Measurements from ENCODE around the gene PRR5L.
A peak's percentile ranks its signal among the peaks of the same experiment; 100 is the strongest.
"Not testable (repeated sequence)": the region's sequence is repeated elsewhere in the genome, so short reads cannot be mapped to it uniquely, and the experiment has no call there.

Gene PRR5L

DNA sequence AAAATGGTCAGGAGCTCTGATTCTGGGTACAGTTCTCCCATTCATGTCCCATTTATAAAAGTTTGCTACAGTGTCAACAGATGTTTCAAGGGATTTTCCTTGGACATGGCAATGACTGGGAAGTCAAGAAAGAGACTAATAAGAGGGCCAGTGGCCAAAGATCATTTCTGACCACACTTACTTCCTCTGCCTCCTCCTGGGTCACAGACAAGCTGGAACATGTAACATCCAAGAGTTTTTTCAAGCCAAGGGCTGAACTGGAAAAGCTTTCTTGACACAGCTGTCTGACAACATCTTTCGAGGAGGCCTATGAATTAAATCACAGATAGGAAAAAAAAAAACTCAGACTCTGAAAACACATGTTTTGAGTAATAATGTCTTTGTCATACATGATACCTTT lies 15.6 kb upstream of the PRR5L start:
- DNase-seq (ENCODE audit: low spot score) (no peak), FAIRE-seq (no peak)

GRCh38 chr11:36281850-36282249 lies 14.2 kb upstream of the PRR5L start:
- DNase-seq (ENCODE audit: low spot score) (no peak), FAIRE-seq (no peak)

GRCh38 chr11:36282926-36283325 lies 13.2 kb upstream of the PRR5L start:
- FAIRE-seq (no peak), DNase-seq (ENCODE audit: low spot score) (no peak)

DNA sequence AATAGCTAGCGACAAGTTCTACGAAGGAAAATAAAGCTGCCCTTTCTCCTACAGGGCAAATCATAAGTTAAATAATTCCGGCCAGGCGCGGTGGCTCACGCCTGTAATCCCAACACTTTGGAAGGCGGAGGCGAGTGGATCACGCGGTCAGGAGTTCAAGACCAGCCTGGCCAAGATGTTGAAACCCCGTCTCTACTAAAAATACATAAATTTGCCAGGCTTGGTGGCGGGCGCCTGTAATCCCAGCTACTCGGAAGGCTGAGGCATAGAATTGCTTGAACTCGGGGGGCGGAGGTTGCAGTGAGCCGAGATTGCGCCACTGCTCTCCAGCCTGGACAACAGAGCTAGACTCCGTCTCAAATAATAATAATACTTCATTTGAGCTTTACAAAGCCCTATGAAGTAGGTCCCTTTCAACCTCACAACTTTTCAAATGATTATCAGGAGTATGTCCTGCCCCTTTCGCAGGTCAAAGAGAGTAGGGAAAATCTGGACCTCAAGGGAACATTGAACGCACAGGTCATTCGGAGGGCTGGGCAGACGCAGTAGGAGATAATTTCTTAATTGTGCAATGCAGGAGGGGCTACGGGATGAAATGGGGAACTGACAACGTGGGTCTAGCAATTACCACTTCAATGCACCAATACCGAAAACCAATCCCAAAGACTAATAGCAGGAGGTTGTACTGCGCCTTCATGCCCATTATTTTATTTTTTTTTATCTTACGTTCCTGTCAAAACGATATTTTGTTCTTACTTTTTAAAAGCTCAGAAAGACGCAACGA lies 7.5 kb upstream of the PRR5L start:
- DNase-seq (ENCODE audit: low spot score) (no peak), FAIRE-seq (no peak)

GRCh38 chr11:36289226-36289852 lies 6.7 kb upstream of the PRR5L start, which contains the start of gene COMMD9:
Gene COMMD9, minus strand, starts transcription at chr11:36289424. Its CDS starts 12 bp downstream, at chr11:36289412.
- DNase-seq (ENCODE audit: low spot score) (peak; percentile 77), FAIRE-seq (no peak)

DNA sequence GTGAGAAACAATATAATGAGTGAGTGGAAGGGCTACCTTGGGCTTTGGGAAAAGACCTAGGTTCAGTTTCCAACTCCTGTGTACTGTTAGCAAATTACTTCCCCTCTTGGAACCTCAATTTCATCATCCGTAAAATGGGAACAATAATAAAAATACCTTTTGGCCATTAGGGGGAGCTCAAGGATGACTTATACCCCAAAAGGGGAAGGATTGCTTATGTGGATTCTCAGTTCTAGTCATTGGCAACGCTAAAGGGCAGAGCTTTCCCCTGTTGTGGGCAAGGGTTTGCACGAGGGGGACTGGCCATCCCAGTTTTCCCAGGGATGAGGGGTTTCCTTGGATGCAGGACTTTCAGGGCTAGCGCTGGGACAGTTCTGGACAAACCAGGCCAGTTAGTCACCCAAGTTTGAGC lies 3.8 kb upstream of the PRR5L start:
- FAIRE-seq, result peak; percentile 23
- peak; percentile 44 for DNase-seq (ENCODE audit: low spot score)

DNA sequence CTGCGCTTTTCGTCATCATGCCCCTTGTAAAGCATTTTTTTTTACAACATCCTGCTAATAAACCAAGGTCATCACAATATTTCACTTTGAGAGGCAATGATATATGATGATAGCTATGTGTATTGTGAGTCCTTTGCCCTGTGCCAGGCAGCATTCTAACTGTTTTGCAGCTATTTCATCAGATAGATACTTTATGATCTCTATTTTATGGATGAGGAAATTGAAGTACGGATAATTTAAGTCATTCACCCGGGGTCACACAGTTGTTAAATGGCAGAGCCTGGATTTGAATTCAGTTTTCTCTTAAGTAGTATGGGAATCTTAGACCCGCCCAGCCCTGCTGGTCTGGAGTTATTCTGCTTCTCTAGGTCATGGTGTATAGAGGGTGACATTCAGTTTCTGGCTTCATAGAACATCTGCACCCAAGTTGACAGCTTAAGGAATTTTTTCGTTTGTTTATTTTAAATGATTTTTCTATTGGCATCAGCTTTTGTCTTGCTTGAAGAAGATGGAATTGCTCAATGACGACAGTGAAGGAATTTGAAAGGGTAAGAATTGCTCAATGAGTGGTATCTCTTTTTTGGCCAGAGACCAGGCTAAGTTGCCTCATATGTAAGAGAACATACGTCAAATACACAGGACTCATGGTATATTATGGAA lies 926 bp downstream of the PRR5L start:
- DNase-seq (ENCODE audit: low spot score) (no peak), FAIRE-seq (no peak)

DNA sequence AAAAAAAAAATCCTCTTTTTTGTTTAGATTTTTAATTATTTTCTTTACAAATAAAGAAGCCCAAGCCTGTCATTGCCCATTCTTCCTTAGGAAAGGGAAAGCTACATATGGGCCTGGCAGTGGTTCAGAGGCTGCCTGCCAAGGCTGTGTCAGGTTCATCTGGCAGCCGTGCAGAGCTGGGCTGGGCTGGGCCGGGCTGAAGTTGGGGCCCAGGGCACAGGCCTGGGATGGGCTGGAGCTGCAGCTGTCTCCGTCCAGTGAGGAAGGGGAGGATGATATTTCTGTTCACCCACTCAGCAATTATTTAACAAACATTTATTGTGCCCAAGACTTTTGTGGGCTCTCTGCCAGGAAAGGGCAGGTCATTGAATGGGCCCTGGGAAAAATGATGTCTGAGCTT lies 4.6 kb downstream of the PRR5L start:
- DNase-seq (ENCODE audit: low spot score), result no peak
- FAIRE-seq, result no peak

GRCh38 chr11:36304351-36304750 lies 8.3 kb downstream of the PRR5L start:
- DNase-seq (ENCODE audit: low spot score), result no peak
- no peak for FAIRE-seq

DNA sequence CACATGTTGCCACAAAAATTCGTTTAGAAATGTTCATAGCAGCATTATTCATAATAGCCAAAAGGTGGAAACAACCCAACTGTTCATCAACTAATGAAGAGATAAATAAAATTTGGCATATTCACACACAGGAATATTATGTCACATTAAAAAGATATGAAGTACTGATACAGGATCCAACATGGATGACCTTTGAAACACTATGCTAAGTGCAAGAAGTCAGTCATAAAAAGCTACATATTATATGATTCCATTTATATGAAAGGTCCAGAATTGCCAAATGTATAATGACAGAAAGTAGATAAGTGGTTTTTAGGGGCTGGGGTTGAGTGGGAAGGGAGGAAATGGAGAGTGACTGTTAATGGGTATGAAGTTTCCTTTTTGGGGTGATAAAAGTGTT lies 9.0 kb downstream of the PRR5L start:
- no peak for DNase-seq (ENCODE audit: low spot score)
- FAIRE-seq, result no peak

DNA sequence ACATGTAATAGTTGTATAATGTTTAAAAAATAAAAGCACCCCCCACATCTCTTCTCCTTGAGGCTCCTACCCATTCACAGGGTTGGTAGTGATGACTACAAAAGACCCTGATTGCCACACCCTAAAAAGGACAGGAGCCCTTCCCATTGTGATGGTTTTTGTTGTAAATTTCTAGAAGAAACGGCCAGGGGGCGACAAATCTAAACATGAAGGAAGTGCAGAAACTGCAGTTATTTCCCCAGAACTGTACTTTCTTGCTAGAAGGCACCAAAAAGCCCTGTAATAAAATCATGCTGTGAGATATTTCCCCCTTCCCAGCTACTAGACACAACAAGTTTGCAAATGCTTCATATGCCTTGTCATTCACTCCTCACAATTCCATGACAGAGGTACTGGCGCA lies 10.8 kb downstream of the PRR5L start:
- no peak for FAIRE-seq
- no peak for DNase-seq (ENCODE audit: low spot score)

- no peak for FAIRE-seq
- DNase-seq (ENCODE audit: low spot score), result no peak
These were observed 12.5 kb downstream of the PRR5L start for GRCh38 chr11:36308577-36308976.

DNA sequence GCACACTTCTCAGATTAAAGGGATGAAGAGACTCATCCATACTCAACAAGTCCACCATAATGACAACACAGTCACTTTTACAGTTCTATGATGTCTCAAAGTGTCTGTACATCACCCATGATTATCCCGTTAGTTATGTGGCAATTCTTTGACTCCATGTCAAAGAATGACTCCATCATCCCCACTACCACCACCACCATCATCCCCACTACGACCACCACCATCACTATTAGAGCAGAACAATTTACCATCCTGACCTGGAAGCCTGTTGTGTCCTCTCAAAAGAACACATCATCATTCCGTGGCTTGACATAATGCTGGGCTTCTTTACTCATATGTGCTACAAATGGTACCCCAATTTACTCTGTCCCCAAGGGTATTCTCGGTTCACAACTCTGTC lies 13.7 kb downstream of the PRR5L start:
- no peak for FAIRE-seq
- DNase-seq (ENCODE audit: low spot score), result no peak

DNA sequence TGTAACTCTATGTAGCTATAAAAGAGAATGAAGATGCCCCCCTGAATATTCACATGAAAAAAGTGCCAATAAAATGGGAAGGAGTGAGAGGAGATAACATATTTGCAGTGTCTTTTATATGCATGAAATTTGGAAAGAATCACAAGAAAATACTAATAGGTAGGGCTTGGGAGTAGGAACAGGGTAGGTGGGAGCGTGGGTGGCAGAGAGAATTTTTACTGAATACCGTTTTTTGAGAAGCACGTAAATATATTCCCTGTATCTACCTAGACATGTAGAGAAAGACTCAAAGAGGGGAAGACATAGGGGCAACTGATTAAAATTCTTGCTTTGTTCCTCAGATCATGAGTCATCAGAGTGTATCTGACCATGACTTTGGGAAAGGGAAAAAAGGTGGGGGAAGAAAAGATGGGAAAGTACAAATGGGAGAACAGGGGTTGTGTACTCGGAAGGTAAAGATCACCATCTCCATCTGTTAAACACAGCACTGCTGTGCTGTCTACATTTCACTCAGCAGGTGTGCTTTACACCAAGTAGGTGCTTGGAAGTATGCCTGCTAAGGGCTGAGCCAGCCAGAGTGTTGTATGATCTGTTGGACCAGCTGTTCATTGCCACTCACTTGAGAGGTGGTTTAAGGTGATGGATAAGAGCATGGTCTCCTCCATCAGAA lies 16.0 kb downstream of the PRR5L start:
- FAIRE-seq (peak; percentile 75), DNase-seq (ENCODE audit: low spot score) (peak; percentile 62)

DNA sequence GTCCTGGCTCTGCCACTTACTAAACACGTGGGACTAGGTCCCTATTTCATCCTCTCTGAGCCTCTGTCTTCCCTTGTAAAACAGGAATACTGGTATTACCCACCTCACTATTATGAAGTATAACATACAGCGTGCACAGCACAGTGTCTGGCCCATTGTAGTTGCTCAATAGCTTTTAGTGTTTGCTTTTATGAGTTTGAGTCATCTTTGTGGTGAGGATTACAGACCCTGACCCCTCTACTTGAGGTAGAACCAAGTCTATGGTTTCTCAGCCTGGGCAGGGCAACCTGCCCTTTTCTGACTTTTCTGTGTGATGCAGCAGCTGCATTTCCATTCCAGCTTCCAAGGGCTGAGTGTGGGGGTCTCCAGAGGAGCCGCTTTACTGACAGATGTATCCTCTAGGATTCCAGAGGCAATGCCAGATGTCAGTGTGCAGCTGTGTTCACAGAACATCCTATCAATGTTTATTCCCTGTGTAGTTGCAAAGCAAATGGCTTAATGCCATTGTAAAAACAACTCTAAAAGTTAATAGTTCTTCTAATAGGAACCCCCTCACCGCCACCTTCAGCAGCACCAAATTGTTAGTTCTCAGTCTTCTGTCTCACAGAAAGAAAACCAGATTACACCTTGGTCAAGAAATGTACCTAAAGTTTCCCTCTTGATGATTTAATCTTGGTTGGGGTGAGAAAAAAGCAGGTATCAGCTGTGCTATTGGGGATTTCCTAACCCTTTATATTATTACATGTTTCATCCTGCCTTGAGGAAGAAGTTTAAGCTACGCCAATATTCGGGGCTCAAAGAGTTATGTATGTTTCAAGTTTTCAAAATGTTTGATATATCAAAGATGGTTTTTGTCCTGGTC lies 16.8 kb downstream of the PRR5L start:
- peak; percentile 79 for FAIRE-seq
- peak; percentile 80 for DNase-seq (ENCODE audit: low spot score)

GRCh38 chr11:36313750-36314433 lies 17.8 kb downstream of the PRR5L start:
- DNase-seq (ENCODE audit: low spot score) (no peak), FAIRE-seq (no peak)

GRCh38 chr11:36314434-36314767 lies 18.3 kb downstream of the PRR5L start:
- FAIRE-seq, result no peak
- DNase-seq (ENCODE audit: low spot score), result no peak

DNA sequence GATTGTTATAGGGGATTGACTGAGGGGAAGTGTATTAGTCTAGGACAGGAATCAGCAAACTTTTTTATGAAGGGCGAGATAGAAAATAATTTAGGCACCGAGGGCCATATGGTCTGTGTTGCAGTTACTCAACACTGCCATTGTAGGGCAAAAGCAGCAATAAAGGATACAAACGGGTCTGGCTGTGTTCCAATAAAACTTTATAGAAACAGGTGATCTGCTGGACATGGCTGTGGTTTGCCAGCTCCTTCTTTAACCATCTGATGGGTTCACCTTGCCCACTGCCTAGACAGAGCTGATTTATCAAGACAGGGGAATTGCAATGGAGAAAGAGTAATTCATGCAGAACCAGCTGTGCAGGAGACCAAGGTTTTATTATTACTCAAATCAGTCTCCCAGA lies 20.0 kb downstream of the PRR5L start:
- DNase-seq (ENCODE audit: low spot score) (no peak), FAIRE-seq (no peak)

- no peak for FAIRE-seq
- no peak for DNase-seq (ENCODE audit: low spot score)
These were observed 21.9 kb downstream of the PRR5L start for GRCh38 chr11:36317992-36318391.

GRCh38 chr11:36324956-36325355 lies 28.9 kb downstream of the PRR5L start:
- DNase-seq (ENCODE audit: low spot score); FAIRE-seq: not testable (repeated sequence)

All from RCC 7860 (cell line).